Body of pancreas (tissue), 4 donors: ENCODE measurements around the gene ACKR4. TPM values are rescaled to one million over a fixed set of nuclear protein-coding genes. Genes with fewer than 3 reads are reported as not detected.

Experiments
- ATAC-seq: fragments of 150-250 bp; one replicate; pipeline ENCODE4 v1.9.1; 2016
- DNase-seq, 4 donors: peaks; one replicate each; pipeline ENCODE4 v3.0.0-alpha.2; 2019
- H3K27ac ChIP-seq, 4 donors: fragments of 200-600 bp; sonication (generic); 1 replicate in 3 of 4; 2 replicates in 1 of 4; pipeline versions ENCODE4 v1.5.1 to v1.6.1; 2016 to 2019; ENCODE audit warnings: mild to moderate bottlenecking in 1 of 4, mixed read lengths in 1 of 4, moderate library complexity in 1 of 4
- H3K27me3 ChIP-seq, 2 donors: fragments of 200-600 bp; sonication (generic); one replicate each; pipeline ENCODE4 v1.6.0; 2016; ENCODE audit warnings: mild to moderate bottlenecking in 1 of 2
- H3K36me3 ChIP-seq, 2 donors: fragments of 200-600 bp; sonication (generic); replicated peaks in 1 of 2; 2 replicates each; pipeline ENCODE4 v1.5.1; 2016; ENCODE audit warnings: low read depth in 2 of 2; ENCODE audit not compliant: insufficient read depth in 1 of 2
- H3K4me1 ChIP-seq: fragments of 200-600 bp; sonication (generic); one replicate; pipeline ENCODE4 v1.6.0; 2016
- H3K4me3 ChIP-seq, 2 donors: fragments of 200-600 bp; sonication (generic); 1 replicate in 1 of 2; 2 replicates in 1 of 2; pipeline ENCODE4 v1.5.1; 2016 to 2019
- H3K9me3 ChIP-seq, 3 donors: fragments of 200-600 bp; sonication (generic); 1 replicate in 2 of 3; 2 replicates in 1 of 3; pipeline ENCODE4 v1.5.1; 2016
- POLR2A ChIP-seq, 3 donors: fragments of 450-650 bp; IDR thresholded peaks; one replicate each; pipeline ENCODE4 v1.6.1; 2016; ENCODE audit warnings: antibody characterized with exemption in 3 of 3, mild to moderate bottlenecking in 2 of 3
- WGBS, 2 donors: methylation state at CpG; one replicate each; pipeline ENCODE4 v1.1.5; 2017; 5-methylcytosine and 5-hydroxymethylcytosine counted together
- intact Hi-C: fragments of 100-400 bp; cut with DNase I; formaldehyde crosslinking; loops from one replicate; pipeline ENCODE4 v1.15.1; 2023
- total RNA-seq, 2 donors: library from RNA; depleted of rRNA; stranded (reverse); fragments of >200 nt; gene quantifications; one replicate each; pipeline ENCODE4 v1.1.0, GENCODE V29; 2016
- TF ChIP-seq, protein P1 (sequence below), 7 experiments: fragments of 450-650 bp in 4 of 7; fragments of 200-600 bp in 3 of 7; sonication (generic) in 3 of 7; IDR thresholded peaks; one replicate each; pipeline ENCODE4 v1.5.1; 2016 to 2019; ENCODE audit warnings: antibody characterized with exemption in 7 of 7

Gene ACKR4
- total RNA-seq, 2 donors from 2014 or later = 1.3 to 2.0 TPM

- TF ChIP-seq POLR2A (IDR thresholded peaks at IDR 0.05) = no peak
- TF ChIP-seq, protein P1, sequence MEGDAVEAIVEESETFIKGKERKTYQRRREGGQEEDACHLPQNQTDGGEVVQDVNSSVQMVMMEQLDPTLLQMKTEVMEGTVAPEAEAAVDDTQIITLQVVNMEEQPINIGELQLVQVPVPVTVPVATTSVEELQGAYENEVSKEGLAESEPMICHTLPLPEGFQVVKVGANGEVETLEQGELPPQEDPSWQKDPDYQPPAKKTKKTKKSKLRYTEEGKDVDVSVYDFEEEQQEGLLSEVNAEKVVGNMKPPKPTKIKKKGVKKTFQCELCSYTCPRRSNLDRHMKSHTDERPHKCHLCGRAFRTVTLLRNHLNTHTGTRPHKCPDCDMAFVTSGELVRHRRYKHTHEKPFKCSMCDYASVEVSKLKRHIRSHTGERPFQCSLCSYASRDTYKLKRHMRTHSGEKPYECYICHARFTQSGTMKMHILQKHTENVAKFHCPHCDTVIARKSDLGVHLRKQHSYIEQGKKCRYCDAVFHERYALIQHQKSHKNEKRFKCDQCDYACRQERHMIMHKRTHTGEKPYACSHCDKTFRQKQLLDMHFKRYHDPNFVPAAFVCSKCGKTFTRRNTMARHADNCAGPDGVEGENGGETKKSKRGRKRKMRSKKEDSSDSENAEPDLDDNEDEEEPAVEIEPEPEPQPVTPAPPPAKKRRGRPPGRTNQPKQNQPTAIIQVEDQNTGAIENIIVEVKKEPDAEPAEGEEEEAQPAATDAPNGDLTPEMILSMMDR (IDR thresholded peaks at IDR 0.05) = no peak
- ATAC-seq (no peak), DNase-seq (no peak)
- Histone ChIP-seq H3K9me3 (no peaks in the 10 kb centered on the region), H3K27ac (no peak overlapping the region), H3K4me3 (no peak overlapping the region), H3K27me3 (no peaks in the 10 kb centered on the region), H3K4me1 (no peaks in the 10 kb centered on the region), H3K36me3 (no peaks in the 10 kb centered on the region)
- intact Hi-C loops = no loop called here
- WGBS, 2 donors = 70 to 88% methylated on average over 3 of the region's 3 CpGs
These were observed 18.8 kb downstream of the ACKR4 start for GRCh38 chr3:132615881-132616280.

- intact Hi-C loops = no loop called here
- no peaks in the 10 kb centered on the region for H3K27me3 ChIP-seq
- WGBS, 2 donors = 28 to 48% methylated on average over 1 of the region's 1 CpG
- H3K9me3 ChIP-seq = no peaks in the 10 kb centered on the region
- DNase-seq (no peak), ATAC-seq (no peak)
- H3K27ac ChIP-seq = no peak overlapping the region
- no peaks in the 10 kb centered on the region for H3K4me1 ChIP-seq
- H3K36me3 ChIP-seq = no peaks in the 10 kb centered on the region
- H3K4me3 ChIP-seq = no peak overlapping the region
- TF ChIP-seq, protein P1 (IDR thresholded peaks at IDR 0.05) = no peak
- no peak for TF ChIP-seq POLR2A (IDR thresholded peaks at IDR 0.05)
These were observed 19.7 kb downstream of the ACKR4 start for GRCh38 chr3:132616780-132617179.

GRCh38 chr3:132622148-132622547 lies 25.1 kb downstream of the ACKR4 start:
- intact Hi-C loops = no loop called here
- ATAC-seq (no peak), DNase-seq (no peak)
- no peaks in the 10 kb centered on the region for H3K4me1 ChIP-seq
- H3K27ac ChIP-seq = no peak overlapping the region
- H3K27me3 ChIP-seq = no peaks in the 10 kb centered on the region
- peaks cover 0 to 5% of the 10 kb centered on the region in 2 donors for H3K36me3 ChIP-seq
- no peak for TF ChIP-seq POLR2A (IDR thresholded peaks at IDR 0.05)
- TF ChIP-seq, protein P1 (IDR thresholded peaks at IDR 0.05) = no peak
- no peaks in the 10 kb centered on the region for H3K9me3 ChIP-seq
- H3K4me3 ChIP-seq = no peak overlapping the region
- 69 to 75% methylated on average over 1 of the region's 1 CpG for WGBS, 2 donors

DNA sequence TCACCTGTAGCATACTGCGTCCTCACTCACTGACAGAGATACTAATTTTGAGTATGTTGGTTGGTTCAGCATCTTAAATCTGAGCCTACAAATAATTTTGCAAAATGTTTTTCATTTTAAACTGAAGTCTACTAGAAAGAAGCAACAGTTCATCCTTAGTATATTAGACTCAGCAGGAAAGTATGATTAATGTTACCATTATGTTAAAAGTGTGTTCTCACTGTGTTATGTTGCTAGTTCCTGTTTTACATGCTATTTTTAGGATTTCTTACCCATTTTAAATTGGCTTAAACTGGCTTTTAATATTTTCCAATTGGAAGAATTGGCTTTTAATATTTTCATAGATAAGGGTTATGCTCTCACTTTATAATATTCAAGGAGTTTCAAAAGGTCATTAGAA lies 25.7 kb downstream of the ACKR4 start:
- ATAC-seq (no peak), DNase-seq (no peak)
- Histone ChIP-seq H3K4me3 (no peak overlapping the region), H3K9me3 (no peaks in the 10 kb centered on the region), H3K4me1 (no peaks in the 10 kb centered on the region), H3K27ac (no peak overlapping the region), H3K27me3 (no peaks in the 10 kb centered on the region), H3K36me3 (peaks cover 0 to 6% of the 10 kb centered on the region in 2 donors)
- 83 to 85% methylated on average over 1 of the region's 1 CpG for WGBS, 2 donors
- intact Hi-C loops = no loop called here
- TF ChIP-seq, protein P1 (IDR thresholded peaks at IDR 0.05) = no peak
- no peak for TF ChIP-seq POLR2A (IDR thresholded peaks at IDR 0.05)

DNA sequence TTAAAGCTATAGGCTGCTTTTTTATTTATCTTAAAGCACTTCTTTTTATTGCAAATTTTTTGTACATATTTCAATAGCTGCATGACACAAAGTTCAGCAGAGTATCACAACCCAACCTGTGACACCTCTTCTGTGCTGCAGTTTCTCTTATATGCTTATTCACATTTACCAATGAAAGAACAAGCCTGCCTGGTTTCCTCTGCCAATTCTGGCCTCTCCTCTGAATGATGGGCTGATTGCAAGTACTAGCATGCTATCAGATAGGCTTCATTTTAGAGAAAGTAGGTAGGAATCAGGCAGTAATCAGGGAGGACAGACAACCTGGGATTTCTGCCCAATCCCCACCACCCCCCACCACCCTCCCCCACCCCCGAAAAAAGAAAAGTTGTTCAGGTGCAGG lies 26.6 kb downstream of the ACKR4 start:
- no peak for ATAC-seq
- H3K9me3 ChIP-seq = no peaks in the 10 kb centered on the region
- TF ChIP-seq, protein P1 (IDR thresholded peaks at IDR 0.05) = no peak
- H3K4me1 ChIP-seq = no peaks in the 10 kb centered on the region
- intact Hi-C loops = no loop called here
- peaks cover 0 to 6% of the 10 kb centered on the region in 2 donors for H3K36me3 ChIP-seq
- 75 to 88% methylated on average over 1 of the region's 1 CpG for WGBS, 2 donors
- no peak overlapping the region for H3K4me3 ChIP-seq
- no peak overlapping the region for H3K27ac ChIP-seq
- DNase-seq = no peak
- H3K27me3 ChIP-seq = no peaks in the 10 kb centered on the region
